Suprapubic skin (tissue), 4 donors: ENCODE results near the gene GLIS1.

Experiments used
- CTCF ChIP-seq, 2 donors: fragments of 200-600 bp in 1 of 2; fragments of 450-650 bp in 1 of 2; sonication (generic) in 1 of 2; IDR thresholded peaks; one replicate each; pipeline ENCODE4 v1.5.1; 2016 to 2019; ENCODE audit warnings: antibody characterized with exemption in 2 of 2, mild to moderate bottlenecking in 1 of 2, moderate library complexity in 1 of 2
- EP300 ChIP-seq: sonication (generic); formaldehyde crosslinking; IDR thresholded peaks from one replicate; pipeline ENCODE4 v1.6.1; 2017; ENCODE audit warnings: antibody characterized with exemption
- POLR2A ChIP-seq, 2 donors: fragments of 450-650 bp; IDR thresholded peaks; one replicate each; pipeline ENCODE4 v1.6.1; 2017; ENCODE audit warnings: antibody characterized with exemption in 2 of 2, mild to moderate bottlenecking in 2 of 2, moderate library complexity in 2 of 2
- POLR2AphosphoS5 ChIP-seq, 3 donors: sonication (generic); formaldehyde crosslinking; IDR thresholded peaks; one replicate each; pipeline ENCODE4 v1.6.1; 2017; ENCODE audit warnings: antibody characterized with exemption in 3 of 3

- no peak for TF ChIP-seq EP300
- TF ChIP-seq POLR2AphosphoS5 (IDR thresholded peaks at IDR 0.05) = no peak
- no peak for TF ChIP-seq CTCF (IDR thresholded peaks at IDR 0.05)
- no peak for TF ChIP-seq POLR2A (IDR thresholded peaks at IDR 0.05)
These were observed 44.3 kb downstream of the GLIS1 start for GRCh38 chr1:53694718-53695091.
